Measurements from ENCODE around the gene TIGD1. TPM values are rescaled to one million over a fixed set of nuclear protein-coding genes. Genes with fewer than 3 reads are reported as not detected.

Gene TIGD1
- total and polyA plus RNA-seq, 2 of the 13 experiments (the other 11 are each of a cell fraction or from before 2014, with no cell fraction given) = 3.5 to 9.5 TPM

DNA sequence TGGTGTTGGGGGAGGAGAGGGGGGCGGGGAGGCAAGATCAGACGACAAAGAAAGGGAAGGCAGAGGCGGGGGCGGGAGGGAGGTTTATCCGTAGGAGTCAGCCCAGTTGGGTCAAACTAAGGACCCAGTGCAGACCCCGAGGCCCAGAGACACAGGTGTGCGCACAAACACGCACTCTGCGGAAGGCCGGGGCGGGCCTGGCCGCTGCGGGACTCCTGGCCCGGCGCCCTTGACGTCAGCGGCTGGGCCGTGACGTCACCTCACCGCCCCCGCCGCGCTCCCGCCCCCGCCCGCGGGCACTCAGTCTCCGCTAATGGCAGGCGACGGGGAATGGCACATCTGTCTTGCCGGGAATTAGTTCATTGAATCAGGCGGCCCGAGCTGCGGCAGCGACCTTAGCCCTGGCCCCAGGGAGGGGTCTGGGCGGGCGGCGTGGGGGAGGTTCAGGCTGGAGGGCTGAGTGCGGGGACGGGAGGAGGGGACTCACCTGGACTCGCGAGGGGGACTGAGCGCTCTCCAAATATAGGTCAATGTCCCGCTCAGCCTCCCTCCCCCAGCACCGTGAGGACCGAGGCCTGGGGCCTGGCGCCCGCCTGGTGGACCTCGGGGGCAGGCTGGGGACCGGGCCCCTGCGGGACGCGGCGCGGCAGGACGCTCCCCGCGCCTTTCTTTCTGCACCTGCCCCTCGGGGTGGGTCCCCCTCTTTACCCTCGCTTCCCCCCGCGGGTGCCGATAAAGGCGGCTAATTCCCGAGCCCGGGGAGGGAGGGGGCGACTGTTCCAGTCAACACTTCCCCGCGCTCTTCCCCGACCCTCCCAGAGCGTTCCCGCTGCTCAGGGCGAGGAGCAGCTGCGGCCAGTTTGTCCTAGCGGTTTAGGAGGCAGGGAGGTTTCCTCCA is 47.2 kb downstream of the TIGD1 start (continued):
- TF ChIP-seq, protein P1, sequence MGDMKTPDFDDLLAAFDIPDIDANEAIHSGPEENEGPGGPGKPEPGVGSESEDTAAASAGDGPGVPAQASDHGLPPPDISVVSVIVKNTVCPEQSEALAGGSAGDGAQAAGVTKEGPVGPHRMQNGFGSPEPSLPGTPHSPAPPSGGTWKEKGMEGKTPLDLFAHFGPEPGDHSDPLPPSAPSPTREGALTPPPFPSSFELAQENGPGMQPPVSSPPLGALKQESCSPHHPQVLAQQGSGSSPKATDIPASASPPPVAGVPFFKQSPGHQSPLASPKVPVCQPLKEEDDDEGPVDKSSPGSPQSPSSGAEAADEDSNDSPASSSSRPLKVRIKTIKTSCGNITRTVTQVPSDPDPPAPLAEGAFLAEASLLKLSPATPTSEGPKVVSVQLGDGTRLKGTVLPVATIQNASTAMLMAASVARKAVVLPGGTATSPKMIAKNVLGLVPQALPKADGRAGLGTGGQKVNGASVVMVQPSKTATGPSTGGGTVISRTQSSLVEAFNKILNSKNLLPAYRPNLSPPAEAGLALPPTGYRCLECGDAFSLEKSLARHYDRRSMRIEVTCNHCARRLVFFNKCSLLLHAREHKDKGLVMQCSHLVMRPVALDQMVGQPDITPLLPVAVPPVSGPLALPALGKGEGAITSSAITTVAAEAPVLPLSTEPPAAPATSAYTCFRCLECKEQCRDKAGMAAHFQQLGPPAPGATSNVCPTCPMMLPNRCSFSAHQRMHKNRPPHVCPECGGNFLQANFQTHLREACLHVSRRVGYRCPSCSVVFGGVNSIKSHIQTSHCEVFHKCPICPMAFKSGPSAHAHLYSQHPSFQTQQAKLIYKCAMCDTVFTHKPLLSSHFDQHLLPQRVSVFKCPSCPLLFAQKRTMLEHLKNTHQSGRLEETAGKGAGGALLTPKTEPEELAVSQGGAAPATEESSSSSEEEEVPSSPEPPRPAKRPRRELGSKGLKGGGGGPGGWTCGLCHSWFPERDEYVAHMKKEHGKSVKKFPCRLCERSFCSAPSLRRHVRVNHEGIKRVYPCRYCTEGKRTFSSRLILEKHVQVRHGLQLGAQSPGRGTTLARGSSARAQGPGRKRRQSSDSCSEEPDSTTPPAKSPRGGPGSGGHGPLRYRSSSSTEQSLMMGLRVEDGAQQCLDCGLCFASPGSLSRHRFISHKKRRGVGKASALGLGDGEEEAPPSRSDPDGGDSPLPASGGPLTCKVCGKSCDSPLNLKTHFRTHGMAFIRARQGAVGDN (CRISPR knock-in tag; IDR thresholded peaks at IDR 0.05) = peak; percentile 43; the same call in 1 of the 2 replicates
- TF ChIP-seq SMARCC2 (IDR thresholded peaks at IDR 0.05) = no peak
- TF ChIP-seq ELF3 (CRISPR knock-in tag; IDR thresholded peaks at IDR 0.05) = 0 out of 2 replicates have a peak, but pooled peaks have one; percentile 9
- TF ChIP-seq SP140L (CRISPR knock-in tag; IDR thresholded peaks at IDR 0.05; ENCODE audit: borderline replicate concordance) = no peak
- TF ChIP-seq ZNF747 (CRISPR knock-in tag; IDR thresholded peaks at IDR 0.05; ENCODE audit: borderline replicate concordance) = no peak
- TF ChIP-seq ZMAT3 (CRISPR knock-in tag; conservative IDR thresholded peaks at IDR 0.05) = 0 out of 2 replicates have a peak, but pooled peaks have one; percentile 36
- TF ChIP-seq KLF11 (CRISPR knock-in tag; IDR thresholded peaks at IDR 0.05) = no peak
- TF ChIP-seq HNRNPL (IDR thresholded peaks at IDR 0.05; ENCODE audit: low read depth, low read length) = no peak
- TF ChIP-seq ATF7 (IDR thresholded peaks at IDR 0.05) = peak; percentile 64; the same call in 1 of the 2 replicates
- no peak for TF ChIP-seq ATF7 (CRISPR knock-in tag; IDR thresholded peaks at IDR 0.05)
- TF ChIP-seq, protein P2, sequence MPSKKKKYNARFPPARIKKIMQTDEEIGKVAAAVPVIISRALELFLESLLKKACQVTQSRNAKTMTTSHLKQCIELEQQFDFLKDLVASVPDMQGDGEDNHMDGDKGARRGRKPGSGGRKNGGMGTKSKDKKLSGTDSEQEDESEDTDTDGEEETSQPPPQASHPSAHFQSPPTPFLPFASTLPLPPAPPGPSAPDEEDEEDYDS (CRISPR knock-in tag; IDR thresholded peaks at IDR 0.05) = no peak
- TF ChIP-seq NFE2L1 (CRISPR knock-in tag; IDR thresholded peaks at IDR 0.05; ENCODE audit: borderline replicate concordance) = no peak
- TF ChIP-seq CREB1 (IDR thresholded peaks at IDR 0.05) = peak; percentile 96
- no peak for TF ChIP-seq CREB1 (CRISPR knock-in tag; IDR thresholded peaks at IDR 0.05)
- no peak for TF ChIP-seq RFX1 (IDR thresholded peaks at IDR 0.05)
- TF ChIP-seq, protein P3, sequence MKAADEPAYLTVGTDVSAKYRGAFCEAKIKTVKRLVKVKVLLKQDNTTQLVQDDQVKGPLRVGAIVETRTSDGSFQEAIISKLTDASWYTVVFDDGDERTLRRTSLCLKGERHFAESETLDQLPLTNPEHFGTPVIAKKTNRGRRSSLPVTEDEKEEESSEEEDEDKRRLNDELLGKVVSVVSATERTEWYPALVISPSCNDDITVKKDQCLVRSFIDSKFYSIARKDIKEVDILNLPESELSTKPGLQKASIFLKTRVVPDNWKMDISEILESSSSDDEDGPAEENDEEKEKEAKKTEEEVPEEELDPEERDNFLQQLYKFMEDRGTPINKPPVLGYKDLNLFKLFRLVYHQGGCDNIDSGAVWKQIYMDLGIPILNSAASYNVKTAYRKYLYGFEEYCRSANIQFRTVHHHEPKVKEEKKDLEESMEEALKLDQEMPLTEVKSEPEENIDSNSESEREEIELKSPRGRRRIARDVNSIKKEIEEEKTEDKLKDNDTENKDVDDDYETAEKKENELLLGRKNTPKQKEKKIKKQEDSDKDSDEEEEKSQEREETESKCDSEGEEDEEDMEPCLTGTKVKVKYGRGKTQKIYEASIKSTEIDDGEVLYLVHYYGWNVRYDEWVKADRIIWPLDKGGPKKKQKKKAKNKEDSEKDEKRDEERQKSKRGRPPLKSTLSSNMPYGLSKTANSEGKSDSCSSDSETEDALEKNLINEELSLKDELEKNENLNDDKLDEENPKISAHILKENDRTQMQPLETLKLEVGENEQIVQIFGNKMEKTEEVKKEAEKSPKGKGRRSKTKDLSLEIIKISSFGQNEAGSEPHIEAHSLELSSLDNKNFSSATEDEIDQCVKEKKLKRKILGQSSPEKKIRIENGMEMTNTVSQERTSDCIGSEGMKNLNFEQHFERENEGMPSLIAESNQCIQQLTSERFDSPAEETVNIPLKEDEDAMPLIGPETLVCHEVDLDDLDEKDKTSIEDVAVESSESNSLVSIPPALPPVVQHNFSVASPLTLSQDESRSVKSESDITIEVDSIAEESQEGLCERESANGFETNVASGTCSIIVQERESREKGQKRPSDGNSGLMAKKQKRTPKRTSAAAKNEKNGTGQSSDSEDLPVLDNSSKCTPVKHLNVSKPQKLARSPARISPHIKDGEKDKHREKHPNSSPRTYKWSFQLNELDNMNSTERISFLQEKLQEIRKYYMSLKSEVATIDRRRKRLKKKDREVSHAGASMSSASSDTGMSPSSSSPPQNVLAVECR (CRISPR knock-in tag; IDR thresholded peaks at IDR 0.05; ENCODE audit: borderline replicate concordance) = 0 out of 2 replicates have a peak, but pooled peaks have one; percentile 24
